IPS-18c (cell line): ENCODE results near the gene GMEB2.

Experiments used
- H3K4me3 ChIP-seq: 2 replicates; pipeline ENCODE4 v1.7.0; 2013; ENCODE audit warnings: low read depth, mild to moderate bottlenecking, low read length, moderate library complexity; ENCODE audit not compliant: insufficient read depth
- H3K9me3 ChIP-seq: one replicate; pipeline ENCODE4 v1.6.1; 2013; ENCODE audit warnings: mild to moderate bottlenecking, low read length, moderate library complexity; ENCODE audit not compliant: control insufficient read depth, insufficient read depth

GMEB2 gene

GRCh38 chr20:63587256-63587655 is 39.6 kb downstream of the GMEB2 start:
- H3K9me3 ChIP-seq, result no peaks in the 10 kb centered on the region

DNA sequence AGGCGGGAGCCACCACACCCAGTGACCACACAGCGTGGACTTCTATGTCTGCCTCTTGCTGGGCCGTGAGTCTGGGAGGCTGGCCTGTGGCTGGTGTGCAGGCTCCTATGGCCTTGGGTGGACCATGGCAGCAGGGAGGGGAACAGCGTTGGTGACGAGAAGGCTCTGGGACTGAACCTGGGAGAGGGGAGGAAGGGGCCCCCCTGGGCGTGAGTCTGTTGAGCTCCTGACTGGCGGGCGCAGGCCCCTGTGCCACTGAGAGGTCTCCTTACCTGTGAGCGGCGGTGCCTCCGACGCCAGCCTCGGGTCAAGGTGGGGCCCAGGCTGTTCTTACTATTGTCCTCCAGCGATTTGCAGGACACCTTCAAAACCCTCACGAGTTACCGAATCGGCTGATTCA is 40.1 kb downstream of the GMEB2 start:
- Histone ChIP-seq H3K4me3 (no peak overlapping the region), H3K9me3 (no peaks in the 10 kb centered on the region)

More at GRCh38 chr20:63587256-63587655, 39.6 kb downstream of the GMEB2 start:
- no peak overlapping the region for H3K4me3 ChIP-seq

- no peak overlapping the region for H3K4me3 ChIP-seq
- no peaks in the 10 kb centered on the region for H3K9me3 ChIP-seq
Measured at GRCh38 chr20:63585616-63586565, 41.0 kb downstream of the GMEB2 start.

DNA sequence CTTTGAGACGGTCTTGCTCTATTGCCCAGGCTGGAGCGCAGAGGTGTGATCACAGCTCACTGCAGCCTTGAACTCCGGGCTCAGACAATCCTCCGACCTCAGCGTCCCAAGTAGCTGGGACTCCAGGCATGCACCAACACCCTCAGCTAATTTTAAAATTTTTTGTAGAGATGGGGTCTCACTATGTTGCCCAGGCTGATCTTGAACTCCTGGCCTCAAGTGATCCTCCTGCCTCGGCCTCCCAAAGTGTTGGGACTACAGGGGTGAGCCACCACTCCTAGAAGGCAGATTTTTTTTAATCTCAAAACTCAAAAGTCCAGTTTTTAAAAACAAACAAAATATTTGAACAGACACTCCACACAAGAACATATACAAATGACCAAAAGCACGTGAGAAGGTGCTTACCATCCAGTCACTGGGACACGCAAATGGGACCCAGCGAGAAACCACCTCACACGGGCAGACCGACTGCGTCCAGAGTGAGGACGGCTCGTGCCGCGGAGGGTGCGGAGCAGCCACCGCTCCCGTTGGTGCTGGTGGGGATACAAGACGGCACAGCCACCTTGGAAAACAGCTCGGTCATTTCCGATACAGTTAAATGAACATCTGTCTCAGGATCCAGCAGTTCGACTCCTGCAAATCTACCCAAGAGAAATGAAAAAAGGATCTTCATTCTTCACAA is 44.4 kb downstream of the GMEB2 start:
- no peaks in the 10 kb centered on the region for H3K9me3 ChIP-seq
- no peak overlapping the region for H3K4me3 ChIP-seq

DNA sequence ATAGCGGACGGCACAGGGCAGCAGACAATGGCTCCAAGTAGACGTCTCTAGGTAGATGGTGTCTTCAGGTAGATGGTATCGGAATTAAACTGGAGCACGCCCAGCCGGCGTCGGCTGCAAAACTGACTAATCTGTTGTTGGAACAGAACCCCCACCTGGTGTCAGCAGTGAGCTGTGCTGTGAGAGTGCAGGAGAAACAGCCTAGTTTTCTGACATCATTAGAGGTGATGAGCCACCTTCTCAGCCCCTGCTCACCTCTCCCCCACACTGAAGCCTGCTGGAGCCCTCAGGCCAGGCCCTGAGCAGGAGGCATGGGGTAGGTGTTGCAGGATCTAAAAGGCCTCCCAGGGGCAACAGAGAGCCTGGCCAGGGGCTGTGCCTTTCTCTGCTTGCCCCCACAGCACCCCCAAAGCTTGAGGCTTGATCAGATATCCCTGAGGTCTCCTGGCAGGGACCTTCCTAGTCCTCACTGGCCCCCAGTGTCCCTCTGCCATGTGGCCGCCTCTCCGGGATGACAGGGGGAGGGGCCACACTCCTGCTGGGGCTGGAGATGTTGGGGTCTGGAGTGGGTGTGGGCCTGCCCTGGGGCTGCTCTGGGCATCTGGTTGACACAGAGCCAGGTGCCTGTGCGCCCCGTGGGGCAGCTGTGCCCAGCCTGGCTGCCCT is 46.0 kb downstream of the GMEB2 start:
- Histone ChIP-seq H3K4me3 (no peak overlapping the region), H3K9me3 (no peaks in the 10 kb centered on the region)

- no peaks in the 10 kb centered on the region for H3K9me3 ChIP-seq
- no peak overlapping the region for H3K4me3 ChIP-seq
Measured at GRCh38 chr20:63579017-63579694, 47.7 kb downstream of the GMEB2 start.

DNA sequence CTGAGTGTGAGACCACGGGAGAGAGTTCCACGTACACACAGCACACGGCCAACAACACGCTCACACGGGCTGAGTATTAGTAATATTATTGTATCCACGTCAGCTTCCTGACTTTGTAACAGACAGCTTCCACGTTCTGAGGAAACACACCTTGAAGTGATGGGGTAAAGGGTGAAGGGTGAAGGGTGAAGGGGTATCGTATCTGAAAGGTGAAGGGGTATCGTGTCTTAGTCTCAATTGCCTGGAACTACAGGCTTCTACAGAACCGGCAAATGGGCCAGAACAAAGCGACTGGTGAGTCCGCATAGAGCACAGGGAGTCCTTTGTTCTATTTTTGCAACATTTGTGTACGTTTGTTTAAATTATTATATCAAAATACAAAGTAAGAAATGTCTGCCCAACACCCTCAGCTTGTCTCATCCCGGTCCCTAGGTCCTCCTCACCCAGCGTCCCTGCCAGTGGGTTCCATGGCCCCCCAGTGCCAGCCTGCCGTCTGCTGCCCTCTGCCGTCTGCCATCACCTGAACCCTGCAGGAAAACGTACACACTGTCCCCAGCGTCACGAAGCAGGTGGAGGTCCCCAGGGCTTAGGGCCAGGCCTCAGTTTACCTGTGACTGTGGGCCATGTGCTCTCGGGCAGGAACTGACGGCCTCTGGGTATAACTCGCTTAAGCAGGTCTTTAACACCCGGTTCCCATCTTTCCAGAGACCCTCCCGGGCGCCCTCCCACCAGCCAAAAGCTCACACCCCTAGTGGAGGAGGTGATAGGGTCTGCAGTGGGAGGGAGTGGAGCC is 48.5 kb downstream of the GMEB2 start:
- Histone ChIP-seq H3K4me3 (no peak overlapping the region), H3K9me3 (no peaks in the 10 kb centered on the region)

- Histone ChIP-seq H3K4me3 (no peak overlapping the region), H3K9me3 (no peaks in the 10 kb centered on the region)
Measured at GRCh38 chr20:63577317-63577894, 49.5 kb downstream of the GMEB2 start.

DNA sequence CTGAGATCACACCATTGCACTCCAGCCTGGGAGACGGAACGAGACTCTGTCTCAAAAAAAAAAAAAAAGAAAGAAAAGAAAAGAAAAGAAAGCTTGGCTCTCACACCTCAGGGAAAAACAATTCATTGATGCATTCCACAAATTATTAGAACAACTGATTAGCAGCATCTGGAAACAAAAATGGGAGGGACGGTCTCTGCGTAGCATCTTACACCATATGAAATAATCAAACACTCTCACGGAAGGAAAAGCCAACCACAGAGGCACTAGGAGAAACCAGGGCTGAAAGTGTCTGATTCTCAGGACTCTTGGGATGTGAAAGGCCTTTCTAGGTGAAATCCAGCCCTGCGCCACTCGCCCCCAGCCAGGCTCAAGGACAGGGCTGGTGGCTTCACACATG is 50.6 kb downstream of the GMEB2 start:
- no peaks in the 10 kb centered on the region for H3K9me3 ChIP-seq
- no peak overlapping the region for H3K4me3 ChIP-seq

GRCh38 chr20:63574829-63575743 is 51.8 kb downstream of the GMEB2 start:
- no peak overlapping the region for H3K4me3 ChIP-seq
- no peaks in the 10 kb centered on the region for H3K9me3 ChIP-seq

DNA sequence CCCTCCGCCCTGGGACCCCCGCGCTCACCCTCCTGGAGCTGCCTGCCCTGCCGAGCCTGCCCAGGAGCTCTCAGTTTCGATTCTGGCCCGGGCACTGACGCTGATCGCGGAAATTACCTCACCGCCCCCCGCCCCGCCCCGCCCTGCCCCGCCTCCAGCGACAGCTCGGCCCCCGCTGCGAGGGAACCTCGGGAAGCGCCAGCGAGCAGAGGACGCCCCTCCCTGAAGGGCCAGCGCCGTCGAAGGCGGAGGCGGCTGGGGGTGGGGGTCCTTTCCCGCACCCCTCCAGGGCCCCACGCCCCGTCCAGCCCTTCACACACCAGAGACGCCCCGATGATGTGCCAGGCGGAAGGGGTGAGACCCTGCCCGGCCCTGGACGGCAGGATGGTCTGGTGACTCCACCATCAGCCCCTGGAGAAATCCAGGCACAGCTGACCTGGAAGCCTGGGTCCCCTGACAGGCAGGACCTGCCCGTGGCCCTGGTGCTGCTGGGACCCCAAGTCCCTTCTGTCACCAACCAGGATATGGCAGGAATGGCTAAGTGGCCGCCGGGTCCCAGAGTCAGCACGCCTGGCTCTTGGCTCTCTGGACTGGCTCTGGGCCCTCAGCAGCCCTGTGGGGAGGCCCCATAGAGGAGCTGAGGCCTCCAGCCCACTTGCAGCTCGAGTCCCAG is 52.6 kb downstream of the GMEB2 start, which contains the start of gene HELZ2:
HELZ2 (minus strand) TSS at position 84 of the 673 bp plus-strand sequence. CDS start 1,854 bp downstream, outside the sequence.
- Histone ChIP-seq H3K4me3 (peak within 1 kb of the TSS; percentile 66), H3K9me3 (no peaks in the 10 kb centered on the region)

GRCh38 chr20:63573647-63574131 is 53.2 kb downstream of the GMEB2 start:
- no peaks in the 10 kb centered on the region for H3K9me3 ChIP-seq
- peak overlapping the region; percentile 66 for H3K4me3 ChIP-seq

- H3K9me3 ChIP-seq, result no peaks in the 10 kb centered on the region
- H3K4me3 ChIP-seq, result peak overlapping the region; percentile 66
Measured at GRCh38 chr20:63572788-63573646, 53.9 kb downstream of the GMEB2 start.
